Activated T-cell treated with anti-CD3 and anti-CD28 coated beads, Interleukin-2, amount 50 U/mL, for 72 hours (primary cell): ENCODE data around the gene PCDHGB6. TPM values are rescaled to one million over a fixed set of nuclear protein-coding genes. Genes with fewer than 3 reads are reported as not detected.

ENCODE experiments used
- ATAC-seq, 2 donors: fragments of 150-1000 bp; cut with Tn5 transposase; replicated peaks in 1 of 2; 2 replicates each; pipeline ENCODE4 v1.10.0; 2021; ENCODE audit warnings: moderate library complexity in 2 of 2, mild to moderate bottlenecking in 1 of 2
- DNase-seq, 2 donors: peaks; one replicate each; pipeline ENCODE4 v3.0.0; 2021 to 2022; ENCODE audit warnings: mixed read lengths in 1 of 2
- H3K27ac Mint-ChIP-seq: one replicate; pipeline ENCODE4 v1.8.0; 2022; ENCODE audit warnings: mild to moderate bottlenecking, moderate library complexity, mixed read lengths
- H3K27me3 Mint-ChIP-seq: one replicate; pipeline ENCODE4 v1.8.0; 2022; ENCODE audit warnings: low read depth, mixed read lengths
- H3K36me3 Mint-ChIP-seq, 2 donors: one replicate each; pipeline ENCODE4 v1.8.0; 2022; ENCODE audit warnings: mixed read lengths in 2 of 2, mild to moderate bottlenecking in 1 of 2; ENCODE audit not compliant: insufficient read depth in 2 of 2
- H3K4me1 Mint-ChIP-seq: one replicate; pipeline ENCODE4 v1.8.0; 2022; ENCODE audit warnings: low read depth, mixed read lengths
- H3K4me3 Mint-ChIP-seq, 2 donors: one replicate each; pipeline ENCODE4 v1.8.0; 2022; ENCODE audit warnings: mild to moderate bottlenecking in 2 of 2, mixed read lengths in 2 of 2, moderate library complexity in 2 of 2
- H3K9me3 Mint-ChIP-seq, 2 donors: one replicate each; pipeline ENCODE4 v1.8.0; 2022; ENCODE audit warnings: mixed read lengths in 2 of 2
- total RNA-seq, 2 donors: library from RNA; stranded (reverse); gene quantifications; one replicate each; pipeline ENCODE4 v1.2.3, GENCODE V29; 2022

The PCDHGB6 gene
- total RNA-seq, result under 1 TPM in 1 of 2 donors, not detected in 1; 0.09 TPM

GRCh38 chr5:141407790-141408505 lies at the start of gene PCDHGB6:
PCDHGB6 (plus strand) TSS chr5:141408021; CDS start chr5:141408203, 182 bp downstream.
- Mint-ChIP-seq H3K27ac (peak within 1 kb of the TSS; percentile 68), H3K36me3 (peaks cover 14 to 27% of the 10 kb centered on the region in 2 donors), H3K27me3 (peaks cover 81% of the 10 kb centered on the region), H3K9me3 (peaks cover 8 to 11% of the 10 kb centered on the region in 2 donors), H3K4me3 (peak within 1 kb of the TSS; percentile 58 to 67), H3K4me1 (peaks cover 13% of the 10 kb centered on the region)
- DNase-seq, result peak; percentile 41 to 53
- peak; percentile 55 to 59 for ATAC-seq

- Mint-ChIP-seq H3K9me3 (peaks cover 8 to 9% of the 10 kb centered on the region in 2 donors), H3K27ac (peak within 1 kb of the TSS; percentile 30), H3K4me1 (peaks cover 6% of the 10 kb centered on the region), H3K4me3 (peak within 1 kb of the TSS; percentile 80 to 81), H3K27me3 (peaks cover 92% of the 10 kb centered on the region), H3K36me3 (peaks cover 30 to 33% of the 10 kb centered on the region in 2 donors)
- DNase-seq (no peak), ATAC-seq (peak; percentile 37 to 42)
Observed at GRCh38 chr5:141359790-141360426, 47.9 kb upstream of the PCDHGB6 start, which contains the start of gene PCDHGB2. PCDHGB2 (plus strand) TSS chr5:141359994; CDS start chr5:141360136, 142 bp downstream.

DNA sequence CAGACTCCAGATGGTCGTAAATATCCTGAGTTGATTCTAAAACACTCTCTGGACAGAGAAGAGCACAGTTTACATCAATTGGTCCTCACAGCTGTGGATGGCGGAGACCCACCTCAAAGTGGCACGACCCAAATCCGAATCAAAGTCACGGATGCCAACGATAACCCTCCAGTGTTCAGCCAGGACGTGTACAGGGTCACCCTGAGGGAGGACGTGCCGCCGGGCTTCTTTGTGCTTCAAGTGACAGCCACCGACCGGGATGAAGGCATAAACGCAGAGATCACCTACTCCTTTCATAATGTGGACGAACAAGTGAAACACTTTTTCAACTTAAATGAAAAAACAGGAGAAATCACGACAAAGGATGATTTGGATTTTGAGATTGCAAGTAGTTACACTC lies 47.1 kb upstream of the PCDHGB6 start:
- Mint-ChIP-seq H3K9me3 (peaks cover 9 to 15% of the 10 kb centered on the region in 2 donors), H3K27ac (no peak overlapping the region), H3K4me1 (peaks cover 9% of the 10 kb centered on the region), H3K36me3 (peaks cover 34 to 39% of the 10 kb centered on the region in 2 donors), H3K4me3 (peak overlapping the region in 1 of 2 donors; percentile 17), H3K27me3 (peaks cover 92% of the 10 kb centered on the region)
- DNase-seq (no peak), ATAC-seq (no peak)

- peaks cover 86% of the 10 kb centered on the region for H3K27me3 Mint-ChIP-seq
Observed at GRCh38 chr5:141362719-141363118, 45.1 kb upstream of the PCDHGB6 start.

DNA sequence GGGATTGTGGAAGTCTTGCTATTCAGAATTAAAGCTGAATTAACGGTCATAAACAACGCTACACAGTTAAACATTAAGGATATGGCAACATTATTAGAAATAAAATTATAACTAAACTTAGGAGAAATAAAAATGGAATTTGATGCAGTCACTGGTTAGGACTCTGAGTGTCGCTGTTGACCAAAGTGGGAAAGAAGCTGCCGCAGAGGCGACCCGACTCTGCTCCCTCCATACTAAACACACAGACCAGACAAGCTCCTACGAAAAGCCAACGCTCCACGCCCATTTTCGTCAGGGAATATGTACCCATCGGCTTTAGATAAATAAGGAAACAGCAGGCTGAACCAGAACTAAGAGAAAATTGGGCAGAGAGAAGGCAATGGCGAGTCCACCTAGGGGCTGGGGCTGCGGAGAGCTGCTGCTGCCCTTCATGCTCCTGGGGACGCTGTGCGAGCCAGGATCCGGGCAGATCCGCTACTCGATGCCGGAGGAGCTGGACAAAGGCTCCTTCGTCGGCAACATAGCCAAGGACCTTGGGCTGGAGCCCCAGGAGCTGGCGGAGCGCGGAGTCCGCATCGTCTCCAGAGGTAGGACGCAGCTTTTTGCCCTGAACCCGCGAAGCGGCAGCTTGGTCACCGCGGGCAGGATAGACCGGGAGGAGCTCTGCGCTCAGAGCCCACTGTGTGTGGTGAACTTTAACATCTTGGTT lies 43.7 kb upstream of the PCDHGB6 start, which contains the start of gene PCDHGA5:
PCDHGA5 (plus strand) TSS at position 211 of the 709 bp plus-strand sequence; CDS start at position 380, 169 bp downstream.
- H3K27ac Mint-ChIP-seq, result peak within 1 kb of the TSS; percentile 83
- H3K27me3 Mint-ChIP-seq, result peaks cover 89% of the 10 kb centered on the region
- peaks cover 9% of the 10 kb centered on the region for H3K4me1 Mint-ChIP-seq
- ATAC-seq (no peak), DNase-seq (no peak)
- no peak within 1 kb of the TSS for H3K4me3 Mint-ChIP-seq
- peaks cover 33 to 44% of the 10 kb centered on the region in 2 donors for H3K36me3 Mint-ChIP-seq
- peaks cover 9 to 14% of the 10 kb centered on the region in 2 donors for H3K9me3 Mint-ChIP-seq

More at GRCh38 chr5:141362719-141363118, 45.1 kb upstream of the PCDHGB6 start:
- Mint-ChIP-seq H3K27ac (peak overlapping the region; percentile 11), H3K4me1 (peaks cover 9% of the 10 kb centered on the region), H3K36me3 (peaks cover 33 to 46% of the 10 kb centered on the region in 2 donors), H3K9me3 (peaks cover 9 to 15% of the 10 kb centered on the region in 2 donors), H3K4me3 (no peak overlapping the region)
- DNase-seq, result no peak
- ATAC-seq, result no peak

DNA sequence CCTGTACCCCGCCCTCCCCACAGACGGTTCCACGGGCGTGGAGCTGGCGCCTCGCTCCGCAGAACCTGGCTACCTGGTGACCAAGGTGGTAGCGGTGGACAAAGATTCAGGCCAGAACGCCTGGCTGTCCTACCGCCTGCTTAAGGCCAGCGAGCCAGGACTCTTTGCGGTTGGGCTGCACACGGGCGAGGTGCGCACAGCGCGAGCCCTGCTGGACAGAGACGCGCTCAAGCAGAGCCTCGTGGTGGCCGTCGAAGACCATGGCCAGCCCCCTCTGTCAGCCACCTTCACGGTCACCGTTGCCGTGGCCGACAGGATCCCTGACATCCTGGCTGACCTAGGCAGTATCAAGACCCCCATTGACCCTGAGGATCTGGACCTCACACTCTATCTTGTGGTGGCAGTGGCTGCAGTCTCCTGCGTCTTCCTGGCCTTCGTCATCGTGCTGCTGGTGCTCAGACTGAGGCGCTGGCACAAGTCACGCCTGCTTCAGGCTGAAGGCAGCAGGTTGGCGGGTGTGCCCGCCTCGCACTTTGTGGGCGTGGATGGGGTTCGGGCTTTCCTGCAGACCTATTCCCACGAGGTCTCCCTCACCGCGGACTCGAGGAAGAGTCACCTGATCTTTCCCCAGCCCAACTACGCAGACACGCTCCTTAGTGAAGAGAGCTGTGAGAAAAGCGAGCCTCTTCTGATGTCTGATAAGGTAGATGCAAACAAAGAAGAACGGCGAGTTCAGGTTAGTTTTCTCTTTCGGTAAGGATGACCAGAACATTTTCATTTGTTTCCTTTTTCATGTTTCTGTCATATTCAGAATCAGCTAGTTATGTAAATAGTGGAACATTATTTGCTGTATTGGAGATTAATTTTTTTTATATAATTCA lies 41.6 kb upstream of the PCDHGB6 start:
- ATAC-seq, result no peak
- Mint-ChIP-seq H3K9me3 (peaks cover 9 to 12% of the 10 kb centered on the region in 2 donors), H3K36me3 (peaks cover 25 to 37% of the 10 kb centered on the region in 2 donors), H3K4me3 (no peak overlapping the region), H3K4me1 (peaks cover 15% of the 10 kb centered on the region), H3K27ac (no peak overlapping the region), H3K27me3 (peaks cover 89% of the 10 kb centered on the region)
- no peak for DNase-seq

GRCh38 chr5:141369994-141370848 lies 37.6 kb upstream of the PCDHGB6 start, which contains the start of gene PCDHGB3:
PCDHGB3 (plus strand) TSS chr5:141370242; CDS start chr5:141370395, 153 bp downstream.
- H3K36me3 Mint-ChIP-seq, result peaks cover 15 to 33% of the 10 kb centered on the region in 2 donors
- H3K4me3 Mint-ChIP-seq, result peak within 1 kb of the TSS; percentile 83 to 92
- peak within 1 kb of the TSS; percentile 5 for H3K27ac Mint-ChIP-seq
- H3K9me3 Mint-ChIP-seq, result peaks cover 2 to 13% of the 10 kb centered on the region in 2 donors
- peaks cover 13% of the 10 kb centered on the region for H3K4me1 Mint-ChIP-seq
- ATAC-seq (peak; percentile 63 to 81), DNase-seq (peak; percentile 41 to 46)
- H3K27me3 Mint-ChIP-seq, result peaks cover 90% of the 10 kb centered on the region

DNA sequence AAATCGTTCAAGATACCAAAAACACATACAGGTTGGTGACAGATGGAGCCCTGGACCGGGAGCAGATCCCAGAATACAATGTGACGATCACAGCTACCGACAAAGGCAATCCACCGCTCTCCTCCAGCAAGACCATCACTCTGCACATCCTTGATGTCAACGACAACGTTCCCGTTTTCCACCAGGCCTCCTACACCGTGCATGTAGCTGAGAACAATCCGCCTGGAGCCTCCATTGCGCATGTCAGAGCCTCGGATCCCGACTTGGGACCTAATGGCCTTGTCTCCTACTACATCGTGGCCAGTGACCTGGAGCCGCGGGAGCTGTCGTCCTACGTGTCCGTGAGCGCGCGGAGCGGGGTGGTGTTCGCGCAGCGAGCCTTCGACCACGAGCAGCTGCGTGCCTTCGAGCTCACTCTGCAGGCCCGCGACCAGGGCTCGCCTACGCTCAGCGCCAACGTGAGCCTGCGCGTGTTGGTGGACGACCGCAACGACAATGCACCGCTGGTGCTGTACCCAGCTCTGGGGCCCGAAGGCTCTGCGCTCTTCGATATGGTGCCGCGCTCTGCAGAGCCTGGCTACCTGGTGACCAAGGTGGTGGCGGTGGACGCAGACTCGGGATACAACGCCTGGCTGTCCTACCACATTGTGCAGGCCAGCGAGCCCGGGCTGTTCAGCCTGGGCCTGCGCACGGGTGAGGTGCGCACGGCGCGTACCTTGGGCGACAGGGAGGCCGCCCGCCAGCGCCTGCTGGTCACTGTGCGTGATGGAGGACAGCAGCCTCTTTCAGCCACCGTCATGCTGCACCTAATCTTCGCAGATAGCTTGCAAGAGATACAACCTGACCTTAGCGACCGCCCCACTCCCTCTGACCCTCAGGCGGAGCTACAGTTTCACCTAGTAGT lies 36.0 kb upstream of the PCDHGB6 start:
- ATAC-seq, result no peak
- Mint-ChIP-seq H3K4me1 (peaks cover 12% of the 10 kb centered on the region), H3K9me3 (peaks cover 7 to 10% of the 10 kb centered on the region in 2 donors), H3K36me3 (peaks cover 13 to 32% of the 10 kb centered on the region in 2 donors), H3K4me3 (no peak overlapping the region), H3K27me3 (peaks cover 80% of the 10 kb centered on the region), H3K27ac (no peak overlapping the region)
- DNase-seq, result no peak

- peaks cover 7 to 10% of the 10 kb centered on the region in 2 donors for H3K9me3 Mint-ChIP-seq
- no peak for DNase-seq
- peaks cover 12% of the 10 kb centered on the region for H3K4me1 Mint-ChIP-seq
- no peak within 1 kb of the TSS for H3K27ac Mint-ChIP-seq
- H3K4me3 Mint-ChIP-seq, result peak within 1 kb of the TSS in 1 of 2 donors; percentile 56
- peaks cover 76% of the 10 kb centered on the region for H3K27me3 Mint-ChIP-seq
- ATAC-seq, result no peak
- peaks cover 13 to 29% of the 10 kb centered on the region in 2 donors for H3K36me3 Mint-ChIP-seq
Observed at GRCh38 chr5:141373673-141374317, 34.0 kb upstream of the PCDHGB6 start, which contains the start of gene PCDHGA6. PCDHGA6 (plus strand) TSS chr5:141373891; CDS start chr5:141374084, 193 bp downstream.

- no peak overlapping the region for H3K27ac Mint-ChIP-seq
- ATAC-seq (no peak), DNase-seq (no peak)
- H3K27me3 Mint-ChIP-seq, result peaks cover 74% of the 10 kb centered on the region
- H3K36me3 Mint-ChIP-seq, result peaks cover 13 to 29% of the 10 kb centered on the region in 2 donors
- peaks cover 7 to 11% of the 10 kb centered on the region in 2 donors for H3K9me3 Mint-ChIP-seq
- no peak overlapping the region for H3K4me3 Mint-ChIP-seq
- H3K4me1 Mint-ChIP-seq, result peaks cover 9% of the 10 kb centered on the region
Observed at GRCh38 chr5:141374627-141375026, 33.2 kb upstream of the PCDHGB6 start.
